ENCODE data around the gene MECP2. TPM values are rescaled to one million over a fixed set of nuclear protein-coding genes. Genes with fewer than 3 reads are reported as not detected.

MECP2 gene
- polyA plus RNA-seq, 1 donor (not counting 4 experiments of a cell fraction or from before 2014, with no cell fraction given), result 9.9 TPM

DNA sequence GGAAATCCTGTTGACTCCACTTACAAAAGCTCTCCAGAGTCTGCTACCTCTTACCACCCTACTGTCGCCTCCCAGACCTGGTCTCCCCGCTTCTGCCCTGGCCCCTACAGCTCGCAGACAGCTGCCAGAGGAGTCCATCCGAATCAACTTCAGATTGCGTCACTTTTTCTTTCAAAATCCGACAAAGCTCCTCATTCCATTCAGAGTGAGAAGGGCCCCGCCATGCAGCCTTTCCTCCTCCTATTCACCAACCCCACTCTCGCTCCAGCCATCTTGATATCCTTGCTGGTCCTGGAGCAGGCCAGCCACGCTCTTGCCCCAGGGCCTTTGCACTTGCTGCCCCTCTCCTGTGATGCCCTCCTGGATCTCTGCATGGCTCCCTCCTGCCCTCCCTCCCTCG, 41.3 kb upstream of the MECP2 start:
- H3K27me3 ChIP-seq (ENCODE audit: control insufficient read depth, extremely low read depth, insufficient read depth, low read length), result no peaks in the 10 kb centered on the region
- no peaks in the 10 kb centered on the region for H3K79me2 ChIP-seq (ENCODE audit: control insufficient read depth, insufficient read depth, low read length)
- H3K4me3 ChIP-seq (ENCODE audit: control insufficient read depth in 2 of 3, extremely low read depth in 1 of 3, insufficient read depth in 2 of 3, low read depth in 1 of 3, low read length in 3 of 3), result no peak overlapping the region
- no peak overlapping the region for H3K27ac ChIP-seq (ENCODE audit: control insufficient read depth, insufficient read depth, low read length)
- no peaks in the 10 kb centered on the region for H4K20me1 ChIP-seq (ENCODE audit: control insufficient read depth, extremely low read depth, insufficient read depth, low read length)
- dilution Hi-C loops (cut with MboI; ENCODE audit: extremely low pct_ligation_motif_present, low sequenced_read_pairs), result no loop called here
- no peak overlapping the region for H3K9ac ChIP-seq (ENCODE audit: control insufficient read depth, extremely low read depth, insufficient read depth, low read length)
- no peaks in the 10 kb centered on the region for H3K4me1 ChIP-seq (ENCODE audit: control insufficient read depth, extremely low read depth, insufficient read depth, low read length)
- TF ChIP-seq, protein P1, sequence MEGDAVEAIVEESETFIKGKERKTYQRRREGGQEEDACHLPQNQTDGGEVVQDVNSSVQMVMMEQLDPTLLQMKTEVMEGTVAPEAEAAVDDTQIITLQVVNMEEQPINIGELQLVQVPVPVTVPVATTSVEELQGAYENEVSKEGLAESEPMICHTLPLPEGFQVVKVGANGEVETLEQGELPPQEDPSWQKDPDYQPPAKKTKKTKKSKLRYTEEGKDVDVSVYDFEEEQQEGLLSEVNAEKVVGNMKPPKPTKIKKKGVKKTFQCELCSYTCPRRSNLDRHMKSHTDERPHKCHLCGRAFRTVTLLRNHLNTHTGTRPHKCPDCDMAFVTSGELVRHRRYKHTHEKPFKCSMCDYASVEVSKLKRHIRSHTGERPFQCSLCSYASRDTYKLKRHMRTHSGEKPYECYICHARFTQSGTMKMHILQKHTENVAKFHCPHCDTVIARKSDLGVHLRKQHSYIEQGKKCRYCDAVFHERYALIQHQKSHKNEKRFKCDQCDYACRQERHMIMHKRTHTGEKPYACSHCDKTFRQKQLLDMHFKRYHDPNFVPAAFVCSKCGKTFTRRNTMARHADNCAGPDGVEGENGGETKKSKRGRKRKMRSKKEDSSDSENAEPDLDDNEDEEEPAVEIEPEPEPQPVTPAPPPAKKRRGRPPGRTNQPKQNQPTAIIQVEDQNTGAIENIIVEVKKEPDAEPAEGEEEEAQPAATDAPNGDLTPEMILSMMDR (optimal IDR thresholded peaks at IDR 0.05 in 1 of 3, IDR thresholded peaks at IDR 0.05 in 1 of 3, conservative IDR thresholded peaks at IDR 0.05 in 1 of 3; ENCODE audit: extremely low read depth in 1 of 3, insufficient read depth in 2 of 3, low read length in 3 of 3), result no peak
- no peak for TF ChIP-seq EZH2 (IDR thresholded peaks at IDR 0.05; ENCODE audit: low read length)
- no peaks in the 10 kb centered on the region for H3K36me3 ChIP-seq (ENCODE audit: control insufficient read depth in 2 of 2, extremely low read depth in 1 of 2, insufficient read depth in 2 of 2, low read length in 2 of 2)
- DNase-seq (ENCODE audit: low read depth, low spot score), result no peak
- peaks cover 5% of the 10 kb centered on the region for H3K9me3 ChIP-seq (ENCODE audit: control insufficient read depth, low read depth, low read length)
- no peaks in the 10 kb centered on the region for H3K9me1 ChIP-seq (ENCODE audit: control insufficient read depth, extremely low read depth, insufficient read depth, low read length)
- no peak overlapping the region for H2AFZ ChIP-seq (ENCODE audit: control insufficient read depth, low read length)
- FAIRE-seq, result no peak
- H3K4me2 ChIP-seq (ENCODE audit: control insufficient read depth, extremely low read depth, insufficient read depth, low read depth, low read length), result no peak overlapping the region

DNA sequence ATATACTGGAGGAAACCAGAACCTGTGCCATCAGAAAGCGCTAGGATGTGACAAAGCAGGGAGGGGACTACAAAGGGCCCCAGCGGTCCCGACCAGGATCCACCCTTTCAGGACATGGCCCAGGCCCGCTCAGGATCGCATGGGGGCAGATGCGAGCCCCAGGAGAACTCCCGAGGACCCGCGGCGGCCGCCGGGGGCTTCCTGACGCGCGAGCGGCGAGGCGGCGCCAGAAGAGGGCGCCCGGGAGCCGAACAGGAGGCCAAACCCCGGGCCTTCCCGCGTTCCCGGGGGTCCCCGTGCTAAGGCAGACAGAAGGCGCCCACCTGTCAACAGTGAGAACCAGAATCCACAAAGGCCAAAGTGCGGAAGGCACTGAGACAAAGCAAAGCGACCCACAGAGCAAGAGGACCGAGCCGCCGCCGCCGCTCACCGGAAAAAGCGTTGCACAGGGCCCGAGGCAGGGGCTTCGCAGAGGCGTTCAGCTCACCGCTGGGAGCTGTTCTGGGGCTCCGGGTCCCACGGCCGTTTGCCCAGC, 39.2 kb upstream of the MECP2 start:
- Histone ChIP-seq H3K9ac (ENCODE audit: control insufficient read depth, extremely low read depth, insufficient read depth, low read length) (no peak overlapping the region), H3K9me1 (ENCODE audit: control insufficient read depth, extremely low read depth, insufficient read depth, low read length) (no peaks in the 10 kb centered on the region), H3K4me1 (ENCODE audit: control insufficient read depth, extremely low read depth, insufficient read depth, low read length) (no peaks in the 10 kb centered on the region), H2AFZ (ENCODE audit: control insufficient read depth, low read length) (no peak overlapping the region), H3K9me3 (ENCODE audit: control insufficient read depth, low read depth, low read length) (peaks cover 2% of the 10 kb centered on the region), H3K36me3 (ENCODE audit: control insufficient read depth in 2 of 2, extremely low read depth in 1 of 2, insufficient read depth in 2 of 2, low read length in 2 of 2) (no peaks in the 10 kb centered on the region), H3K4me3 (ENCODE audit: control insufficient read depth in 2 of 3, extremely low read depth in 1 of 3, insufficient read depth in 2 of 3, low read depth in 1 of 3, low read length in 3 of 3) (peak overlapping the region in 2 of 3 experiments; percentile 8 to 33), H3K27me3 (ENCODE audit: control insufficient read depth, extremely low read depth, insufficient read depth, low read length) (no peaks in the 10 kb centered on the region), H4K20me1 (ENCODE audit: control insufficient read depth, extremely low read depth, insufficient read depth, low read length) (no peaks in the 10 kb centered on the region), H3K79me2 (ENCODE audit: control insufficient read depth, insufficient read depth, low read length) (no peaks in the 10 kb centered on the region), H3K4me2 (ENCODE audit: control insufficient read depth, extremely low read depth, insufficient read depth, low read depth, low read length) (peak overlapping the region; percentile 31), H3K27ac (ENCODE audit: control insufficient read depth, insufficient read depth, low read length) (no peak overlapping the region)
- TF ChIP-seq, protein P1 (optimal IDR thresholded peaks at IDR 0.05 in 1 of 3, IDR thresholded peaks at IDR 0.05 in 1 of 3, conservative IDR thresholded peaks at IDR 0.05 in 1 of 3; ENCODE audit: extremely low read depth in 1 of 3, insufficient read depth in 2 of 3, low read length in 3 of 3), result peak; percentile 47 to 73 (median 49)
- TF ChIP-seq EZH2 (IDR thresholded peaks at IDR 0.05; ENCODE audit: low read length), result no peak
- dilution Hi-C loops (cut with MboI; ENCODE audit: extremely low pct_ligation_motif_present, low sequenced_read_pairs), result no loop called here
- no peak for DNase-seq (ENCODE audit: low read depth, low spot score)
- no peak for FAIRE-seq

Data from keratinocyte (primary cell).